Measurements from ENCODE around the gene ORAI3. TPM values are rescaled to one million over a fixed set of nuclear protein-coding genes. Genes with fewer than 3 reads are reported as not detected.

The ORAI3 gene
- polyA plus RNA-seq, 2 of the 4 experiments (the other 2 are of a cell fraction): 10.5 to 14.1 TPM

DNA sequence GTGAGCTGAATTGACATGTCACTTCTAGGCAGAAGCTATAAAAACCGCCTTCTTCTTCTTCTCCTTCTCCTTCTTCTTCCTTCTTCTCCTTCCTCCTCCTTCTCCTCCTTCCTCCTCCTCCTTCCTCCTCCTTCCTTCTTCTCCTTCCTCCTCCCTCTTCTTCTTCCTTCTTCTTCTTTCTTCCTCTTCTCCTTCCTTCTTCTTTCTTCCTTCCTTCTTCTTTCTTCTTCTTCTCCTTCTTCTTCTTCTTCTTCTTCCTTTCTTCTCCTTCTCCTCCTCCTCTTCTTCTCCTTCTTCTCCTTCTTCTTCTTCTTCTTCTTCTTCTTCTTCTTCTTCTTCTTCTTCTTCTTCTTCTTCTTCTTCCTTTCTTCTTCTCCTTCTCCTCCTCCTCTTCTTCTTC is 30.3 kb upstream of the ORAI3 start:
- DNase-seq (ENCODE audit: low read depth in 1 of 2, low spot score in 1 of 2): no peak
- WGBS (ENCODE audit: missing lambda C conversion rate): 85% methylated on average over 1 of the region's 1 CpG
- TF ChIP-seq ELK1 (IDR thresholded peaks at IDR 0.05; ENCODE audit: low read depth, low read length): no peak
- no peak for TF ChIP-seq MAZ (IDR thresholded peaks at IDR 0.05; ENCODE audit: borderline replicate concordance, low read depth, low read length)
- TF ChIP-seq, protein P1, sequence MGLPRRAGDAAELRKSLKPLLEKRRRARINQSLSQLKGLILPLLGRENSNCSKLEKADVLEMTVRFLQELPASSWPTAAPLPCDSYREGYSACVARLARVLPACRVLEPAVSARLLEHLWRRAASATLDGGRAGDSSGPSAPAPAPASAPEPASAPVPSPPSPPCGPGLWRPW (IDR thresholded peaks at IDR 0.05): no peak
- no peak for TF ChIP-seq MAX (IDR thresholded peaks at IDR 0.05)
- TF ChIP-seq, protein P2, sequence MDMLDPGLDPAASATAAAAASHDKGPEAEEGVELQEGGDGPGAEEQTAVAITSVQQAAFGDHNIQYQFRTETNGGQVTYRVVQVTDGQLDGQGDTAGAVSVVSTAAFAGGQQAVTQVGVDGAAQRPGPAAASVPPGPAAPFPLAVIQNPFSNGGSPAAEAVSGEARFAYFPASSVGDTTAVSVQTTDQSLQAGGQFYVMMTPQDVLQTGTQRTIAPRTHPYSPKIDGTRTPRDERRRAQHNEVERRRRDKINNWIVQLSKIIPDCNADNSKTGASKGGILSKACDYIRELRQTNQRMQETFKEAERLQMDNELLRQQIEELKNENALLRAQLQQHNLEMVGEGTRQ (IDR thresholded peaks at IDR 0.05): no peak
- TF ChIP-seq, protein P3, sequence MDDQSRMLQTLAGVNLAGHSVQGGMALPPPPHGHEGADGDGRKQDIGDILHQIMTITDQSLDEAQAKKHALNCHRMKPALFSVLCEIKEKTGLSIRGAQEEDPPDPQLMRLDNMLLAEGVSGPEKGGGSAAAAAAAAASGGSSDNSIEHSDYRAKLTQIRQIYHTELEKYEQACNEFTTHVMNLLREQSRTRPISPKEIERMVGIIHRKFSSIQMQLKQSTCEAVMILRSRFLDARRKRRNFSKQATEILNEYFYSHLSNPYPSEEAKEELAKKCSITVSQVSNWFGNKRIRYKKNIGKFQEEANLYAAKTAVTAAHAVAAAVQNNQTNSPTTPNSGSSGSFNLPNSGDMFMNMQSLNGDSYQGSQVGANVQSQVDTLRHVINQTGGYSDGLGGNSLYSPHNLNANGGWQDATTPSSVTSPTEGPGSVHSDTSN (IDR thresholded peaks at IDR 0.05): no peak
- no peak for TF ChIP-seq SMC3 (IDR thresholded peaks at IDR 0.05)
- TF ChIP-seq ZC3H11A (IDR thresholded peaks at IDR 0.05): no peak
- TF ChIP-seq PHF8 (IDR thresholded peaks at IDR 0.05; ENCODE audit: borderline replicate concordance, low read depth): no peak
- H3K4me1 ChIP-seq: no peaks in the 10 kb centered on the region
- H3K4me2 ChIP-seq: no peak overlapping the region
- no peak overlapping the region for H3K27ac ChIP-seq
- CTCF ChIA-PET: interaction anchor here (1.1 to 2.5 kb wide), 4 partner anchors 16 to 74 kb away, joined by 3 to 9 read pairs (median 4); no protein-coding TSS in a partner anchor
- no peak for FAIRE-seq
- no peaks in the 10 kb centered on the region for H3K9me3 ChIP-seq
- POLR2A ChIA-PET: no interaction called here
- no peak overlapping the region for H3K4me3 ChIP-seq
- no peak for ATAC-seq

- CTCF ChIA-PET: interaction anchor here (1.2 to 1.8 kb wide), 2 partner anchors 19 to 114 kb away, joined by 3 to 13 read pairs; no protein-coding TSS in a partner anchor
- WGBS (ENCODE audit: missing lambda C conversion rate): 94% methylated on average over 2 of the region's 2 CpGs
- FAIRE-seq: no peak
Observed at GRCh38 chr16:30920891-30921290, 28.0 kb upstream of the ORAI3 start.

More at GRCh38 chr16:30920891-30921290, 28.0 kb upstream of the ORAI3 start:
- no peak overlapping the region for H3K4me2 ChIP-seq
- H3K4me3 ChIP-seq: no peak overlapping the region
- peaks cover 9% of the 10 kb centered on the region; the same call in 1 of the 3 replicates for H3K4me1 ChIP-seq
- TF ChIP-seq FOXS1 (CRISPR knock-in tag; IDR thresholded peaks at IDR 0.05) (no peak), FOSL2 (IDR thresholded peaks at IDR 0.05) (no peak), FOSL2 (CRISPR knock-in tag; IDR thresholded peaks at IDR 0.05) (no peak), CHD2 (IDR thresholded peaks at IDR 0.05; ENCODE audit: low read length, partially characterized antibody) (no peak), BCL3 (IDR thresholded peaks at IDR 0.05) (no peak), ZFP36 (IDR thresholded peaks at IDR 0.05; ENCODE audit: borderline replicate concordance, partially characterized antibody) (no peak), KDM1A (IDR thresholded peaks at IDR 0.05; ENCODE audit: low read depth) (no peak), HEYL (CRISPR knock-in tag; IDR thresholded peaks at IDR 0.05) (no peak), CHD4 (IDR thresholded peaks at IDR 0.05; ENCODE audit: borderline replicate concordance) (no peak), NFE2L2 (conservative IDR thresholded peaks at IDR 0.05; ENCODE audit: low read length) (no peak), EHF (CRISPR knock-in tag; IDR thresholded peaks at IDR 0.05) (no peak), RCOR1 (IDR thresholded peaks at IDR 0.05; ENCODE audit: low read depth, low read length) (no peak), JUN (IDR thresholded peaks at IDR 0.05) (no peak), RAD21 (conservative IDR thresholded peaks at IDR 0.05 in 1 of 2, IDR thresholded peaks at IDR 0.05 in 1 of 2) (no peak), MAX (IDR thresholded peaks at IDR 0.05) (no peak)
- TF ChIP-seq, protein P4, sequence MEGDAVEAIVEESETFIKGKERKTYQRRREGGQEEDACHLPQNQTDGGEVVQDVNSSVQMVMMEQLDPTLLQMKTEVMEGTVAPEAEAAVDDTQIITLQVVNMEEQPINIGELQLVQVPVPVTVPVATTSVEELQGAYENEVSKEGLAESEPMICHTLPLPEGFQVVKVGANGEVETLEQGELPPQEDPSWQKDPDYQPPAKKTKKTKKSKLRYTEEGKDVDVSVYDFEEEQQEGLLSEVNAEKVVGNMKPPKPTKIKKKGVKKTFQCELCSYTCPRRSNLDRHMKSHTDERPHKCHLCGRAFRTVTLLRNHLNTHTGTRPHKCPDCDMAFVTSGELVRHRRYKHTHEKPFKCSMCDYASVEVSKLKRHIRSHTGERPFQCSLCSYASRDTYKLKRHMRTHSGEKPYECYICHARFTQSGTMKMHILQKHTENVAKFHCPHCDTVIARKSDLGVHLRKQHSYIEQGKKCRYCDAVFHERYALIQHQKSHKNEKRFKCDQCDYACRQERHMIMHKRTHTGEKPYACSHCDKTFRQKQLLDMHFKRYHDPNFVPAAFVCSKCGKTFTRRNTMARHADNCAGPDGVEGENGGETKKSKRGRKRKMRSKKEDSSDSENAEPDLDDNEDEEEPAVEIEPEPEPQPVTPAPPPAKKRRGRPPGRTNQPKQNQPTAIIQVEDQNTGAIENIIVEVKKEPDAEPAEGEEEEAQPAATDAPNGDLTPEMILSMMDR (IDR thresholded peaks at IDR 0.05): no peak
- H3K9me3 ChIP-seq: no peaks in the 10 kb centered on the region
- POLR2A ChIA-PET: no interaction called here
- H3K27ac ChIP-seq: no peak overlapping the region
- ATAC-seq: no peak
- no peak for DNase-seq (ENCODE audit: low read depth in 1 of 2, low spot score in 1 of 2)
